ENCODE measurements around the gene VPS18. TPM values are rescaled to one million over a fixed set of nuclear protein-coding genes. Genes with fewer than 3 reads are reported as not detected.

VPS18 gene
- total and polyA plus RNA-seq, 2 donors, result 10.3 to 12.4 TPM

- DNase-seq (ENCODE audit: low read depth in 6 of 9, low spot score in 9 of 9), result no peak
- no peak overlapping the region for H3K27ac ChIP-seq (ENCODE audit: low read depth in 1 of 2, low read length in 1 of 2)
- H3K4me1 ChIP-seq (ENCODE audit: control insufficient read depth in 2 of 2, insufficient read depth in 2 of 2, low read length in 2 of 2), result peaks cover 3 to 21% of the 10 kb centered on the region in 2 donors
Measured at GRCh38 chr15:40875991-40876730, 18.1 kb upstream of the VPS18 start.

GRCh38 chr15:40877694-40878093, 16.6 kb upstream of the VPS18 start:
- Histone ChIP-seq H3K9me3 (ENCODE audit: control insufficient read depth in 2 of 2, insufficient read depth in 1 of 2, low read length in 1 of 2) (peaks cover 0 to 2% of the 10 kb centered on the region in 2 donors), H3K27me3 (ENCODE audit: control insufficient read depth in 2 of 2, insufficient read depth in 1 of 2, low read length in 1 of 2) (peaks cover 0 to 20% of the 10 kb centered on the region in 2 donors), H3K36me3 (ENCODE audit: control insufficient read depth in 2 of 2, insufficient read depth in 2 of 2, low read length in 1 of 2) (no peaks in the 10 kb centered on the region), H3K4me1 (ENCODE audit: control insufficient read depth in 2 of 2, insufficient read depth in 2 of 2, low read length in 2 of 2) (peaks cover 3 to 9% of the 10 kb centered on the region in 2 donors), H3K27ac (ENCODE audit: low read depth in 1 of 2, low read length in 1 of 2) (no peak overlapping the region), H3K4me3 (ENCODE audit: low read length in 2 of 2) (no peak overlapping the region)
- DNase-seq (ENCODE audit: low read depth in 6 of 9, low spot score in 9 of 9), result no peak
- WGBS, result 95% methylated on average over 2 of the region's 2 CpGs

More at GRCh38 chr15:40875991-40876730, 18.1 kb upstream of the VPS18 start:
- Histone ChIP-seq H3K36me3 (ENCODE audit: control insufficient read depth in 2 of 2, insufficient read depth in 2 of 2, low read length in 1 of 2) (no peaks in the 10 kb centered on the region), H3K27me3 (ENCODE audit: control insufficient read depth in 2 of 2, insufficient read depth in 1 of 2, low read length in 1 of 2) (peaks cover 0 to 27% of the 10 kb centered on the region in 2 donors), H3K4me3 (ENCODE audit: low read length in 2 of 2) (no peak overlapping the region), H3K9me3 (ENCODE audit: control insufficient read depth in 2 of 2, insufficient read depth in 1 of 2, low read length in 1 of 2) (no peaks in the 10 kb centered on the region)
- 74% methylated on average over 6 of the region's 6 CpGs for WGBS

GRCh38 chr15:40878785-40879184, 15.5 kb upstream of the VPS18 start:
- Histone ChIP-seq H3K9me3 (ENCODE audit: control insufficient read depth in 2 of 2, insufficient read depth in 1 of 2, low read length in 1 of 2) (peaks cover 0 to 4% of the 10 kb centered on the region in 2 donors), H3K27me3 (ENCODE audit: control insufficient read depth in 2 of 2, insufficient read depth in 1 of 2, low read length in 1 of 2) (peaks cover 0 to 9% of the 10 kb centered on the region in 2 donors), H3K4me1 (ENCODE audit: control insufficient read depth in 2 of 2, insufficient read depth in 2 of 2, low read length in 2 of 2) (peaks cover 0 to 5% of the 10 kb centered on the region in 2 donors), H3K36me3 (ENCODE audit: control insufficient read depth in 2 of 2, insufficient read depth in 2 of 2, low read length in 1 of 2) (no peaks in the 10 kb centered on the region), H3K4me3 (ENCODE audit: low read length in 2 of 2) (no peak overlapping the region), H3K27ac (ENCODE audit: low read depth in 1 of 2, low read length in 1 of 2) (no peak overlapping the region)
- DNase-seq (ENCODE audit: low read depth in 6 of 9, low spot score in 9 of 9), result no peak
- 89% methylated on average over 1 of the region's 1 CpG for WGBS

- Histone ChIP-seq H3K36me3 (ENCODE audit: control insufficient read depth in 2 of 2, insufficient read depth in 2 of 2, low read length in 1 of 2) (no peaks in the 10 kb centered on the region), H3K9me3 (ENCODE audit: control insufficient read depth in 2 of 2, insufficient read depth in 1 of 2, low read length in 1 of 2) (peaks cover 0 to 4% of the 10 kb centered on the region in 2 donors), H3K4me1 (ENCODE audit: control insufficient read depth in 2 of 2, insufficient read depth in 2 of 2, low read length in 2 of 2) (peaks cover 0 to 3% of the 10 kb centered on the region in 2 donors), H3K4me3 (ENCODE audit: low read length in 2 of 2) (no peak overlapping the region), H3K27ac (ENCODE audit: low read depth in 1 of 2, low read length in 1 of 2) (no peak overlapping the region), H3K27me3 (ENCODE audit: control insufficient read depth in 2 of 2, insufficient read depth in 1 of 2, low read length in 1 of 2) (peaks cover 0 to 3% of the 10 kb centered on the region in 2 donors)
- 93% methylated on average over 6 of the region's 6 CpGs for WGBS
- DNase-seq (ENCODE audit: low read depth in 6 of 9, low spot score in 9 of 9), result no peak
Measured at GRCh38 chr15:40879609-40880008, 14.6 kb upstream of the VPS18 start.

GRCh38 chr15:40881351-40881750, 12.9 kb upstream of the VPS18 start:
- no peak overlapping the region for H3K27ac ChIP-seq (ENCODE audit: low read depth in 1 of 2, low read length in 1 of 2)
- peaks cover 0 to 2% of the 10 kb centered on the region in 2 donors for H3K4me1 ChIP-seq (ENCODE audit: control insufficient read depth in 2 of 2, insufficient read depth in 2 of 2, low read length in 2 of 2)
- no peaks in the 10 kb centered on the region for H3K27me3 ChIP-seq (ENCODE audit: control insufficient read depth in 2 of 2, insufficient read depth in 1 of 2, low read length in 1 of 2)

GRCh38 chr15:40886586-40886985, 7.7 kb upstream of the VPS18 start:
- Histone ChIP-seq H3K4me1 (ENCODE audit: control insufficient read depth in 2 of 2, insufficient read depth in 2 of 2, low read length in 2 of 2) (no peaks in the 10 kb centered on the region), H3K27me3 (ENCODE audit: control insufficient read depth in 2 of 2, insufficient read depth in 1 of 2, low read length in 1 of 2) (peaks cover 0 to 3% of the 10 kb centered on the region in 2 donors), H3K36me3 (ENCODE audit: control insufficient read depth in 2 of 2, insufficient read depth in 2 of 2, low read length in 1 of 2) (no peaks in the 10 kb centered on the region), H3K4me3 (ENCODE audit: low read length in 2 of 2) (no peak overlapping the region), H3K27ac (ENCODE audit: low read depth in 1 of 2, low read length in 1 of 2) (no peak overlapping the region), H3K9me3 (ENCODE audit: control insufficient read depth in 2 of 2, insufficient read depth in 1 of 2, low read length in 1 of 2) (peaks cover 0 to 4% of the 10 kb centered on the region in 2 donors)
- WGBS, result 91% methylated on average over 1 of the region's 1 CpG
- no peak for DNase-seq (ENCODE audit: low read depth in 6 of 9, low spot score in 9 of 9)

More at GRCh38 chr15:40881351-40881750, 12.9 kb upstream of the VPS18 start:
- Histone ChIP-seq H3K4me3 (ENCODE audit: low read length in 2 of 2) (no peak overlapping the region), H3K36me3 (ENCODE audit: control insufficient read depth in 2 of 2, insufficient read depth in 2 of 2, low read length in 1 of 2) (no peaks in the 10 kb centered on the region), H3K9me3 (ENCODE audit: control insufficient read depth in 2 of 2, insufficient read depth in 1 of 2, low read length in 1 of 2) (peaks cover 0 to 4% of the 10 kb centered on the region in 2 donors)
- over 99% methylated on average over 6 of the region's 6 CpGs for WGBS
- no peak for DNase-seq (ENCODE audit: low read depth in 6 of 9, low spot score in 9 of 9)

GRCh38 chr15:40889112-40889511, 5.1 kb upstream of the VPS18 start:
- no peak for DNase-seq (ENCODE audit: low read depth in 6 of 9, low spot score in 9 of 9)
- no peaks in the 10 kb centered on the region for H3K36me3 ChIP-seq (ENCODE audit: control insufficient read depth in 2 of 2, insufficient read depth in 2 of 2, low read length in 1 of 2)
- no peak overlapping the region for H3K27ac ChIP-seq (ENCODE audit: low read depth in 1 of 2, low read length in 1 of 2)
- H3K27me3 ChIP-seq (ENCODE audit: control insufficient read depth in 2 of 2, insufficient read depth in 1 of 2, low read length in 1 of 2), result peaks cover 0 to 16% of the 10 kb centered on the region in 2 donors
- no peak overlapping the region for H3K4me3 ChIP-seq (ENCODE audit: low read length in 2 of 2)
- H3K4me1 ChIP-seq (ENCODE audit: control insufficient read depth in 2 of 2, insufficient read depth in 2 of 2, low read length in 2 of 2), result peaks cover 0 to 10% of the 10 kb centered on the region in 2 donors
- no peaks in the 10 kb centered on the region for H3K9me3 ChIP-seq (ENCODE audit: control insufficient read depth in 2 of 2, insufficient read depth in 1 of 2, low read length in 1 of 2)

- peaks cover 0 to 16% of the 10 kb centered on the region in 2 donors for H3K27me3 ChIP-seq (ENCODE audit: control insufficient read depth in 2 of 2, insufficient read depth in 1 of 2, low read length in 1 of 2)
- H3K36me3 ChIP-seq (ENCODE audit: control insufficient read depth in 2 of 2, insufficient read depth in 2 of 2, low read length in 1 of 2), result peaks cover 3% of the 10 kb centered on the region in 2 donors
- DNase-seq (ENCODE audit: low read depth in 6 of 9, low spot score in 9 of 9), result no peak
- H3K4me3 ChIP-seq (ENCODE audit: low read length in 2 of 2), result no peak overlapping the region
- WGBS, result 91% methylated on average over 5 of the region's 5 CpGs
- no peaks in the 10 kb centered on the region for H3K9me3 ChIP-seq (ENCODE audit: control insufficient read depth in 2 of 2, insufficient read depth in 1 of 2, low read length in 1 of 2)
- H3K4me1 ChIP-seq (ENCODE audit: control insufficient read depth in 2 of 2, insufficient read depth in 2 of 2, low read length in 2 of 2), result peaks cover 10 to 22% of the 10 kb centered on the region in 2 donors
- H3K27ac ChIP-seq (ENCODE audit: low read depth in 1 of 2, low read length in 1 of 2), result no peak overlapping the region
Measured at GRCh38 chr15:40891138-40891537, 3.1 kb upstream of the VPS18 start.

GRCh38 chr15:40891810-40892446, 2.3 kb upstream of the VPS18 start:
- H3K9me3 ChIP-seq (ENCODE audit: control insufficient read depth in 2 of 2, insufficient read depth in 1 of 2, low read length in 1 of 2), result no peaks in the 10 kb centered on the region
- peaks cover 0 to 16% of the 10 kb centered on the region in 2 donors for H3K27me3 ChIP-seq (ENCODE audit: control insufficient read depth in 2 of 2, insufficient read depth in 1 of 2, low read length in 1 of 2)
- H3K4me3 ChIP-seq (ENCODE audit: low read length in 2 of 2), result no peak overlapping the region
- H3K27ac ChIP-seq (ENCODE audit: low read depth in 1 of 2, low read length in 1 of 2), result no peak overlapping the region
- WGBS, result 24% methylated on average over 4 of the region's 4 CpGs
- peaks cover 10 to 22% of the 10 kb centered on the region in 2 donors for H3K4me1 ChIP-seq (ENCODE audit: control insufficient read depth in 2 of 2, insufficient read depth in 2 of 2, low read length in 2 of 2)
- DNase-seq (ENCODE audit: low read depth in 6 of 9, low spot score in 9 of 9), result no peak
- H3K36me3 ChIP-seq (ENCODE audit: control insufficient read depth in 2 of 2, insufficient read depth in 2 of 2, low read length in 1 of 2), result peaks cover 3 to 4% of the 10 kb centered on the region in 2 donors
